CD4-positive, alpha-beta T cell treated with Interleukin-10 for 1 hour (primary cell): Measurements from ENCODE around the gene PFDN6.
"Not testable (repeated sequence)": the region's sequence is repeated elsewhere in the genome, so short reads cannot be mapped to it uniquely, and the experiment has no call there.

Source experiments
- DNase-seq: peaks from one replicate; pipeline ENCODE4 v3.0.0-alpha.2; 2020

PFDN6 gene

DNA sequence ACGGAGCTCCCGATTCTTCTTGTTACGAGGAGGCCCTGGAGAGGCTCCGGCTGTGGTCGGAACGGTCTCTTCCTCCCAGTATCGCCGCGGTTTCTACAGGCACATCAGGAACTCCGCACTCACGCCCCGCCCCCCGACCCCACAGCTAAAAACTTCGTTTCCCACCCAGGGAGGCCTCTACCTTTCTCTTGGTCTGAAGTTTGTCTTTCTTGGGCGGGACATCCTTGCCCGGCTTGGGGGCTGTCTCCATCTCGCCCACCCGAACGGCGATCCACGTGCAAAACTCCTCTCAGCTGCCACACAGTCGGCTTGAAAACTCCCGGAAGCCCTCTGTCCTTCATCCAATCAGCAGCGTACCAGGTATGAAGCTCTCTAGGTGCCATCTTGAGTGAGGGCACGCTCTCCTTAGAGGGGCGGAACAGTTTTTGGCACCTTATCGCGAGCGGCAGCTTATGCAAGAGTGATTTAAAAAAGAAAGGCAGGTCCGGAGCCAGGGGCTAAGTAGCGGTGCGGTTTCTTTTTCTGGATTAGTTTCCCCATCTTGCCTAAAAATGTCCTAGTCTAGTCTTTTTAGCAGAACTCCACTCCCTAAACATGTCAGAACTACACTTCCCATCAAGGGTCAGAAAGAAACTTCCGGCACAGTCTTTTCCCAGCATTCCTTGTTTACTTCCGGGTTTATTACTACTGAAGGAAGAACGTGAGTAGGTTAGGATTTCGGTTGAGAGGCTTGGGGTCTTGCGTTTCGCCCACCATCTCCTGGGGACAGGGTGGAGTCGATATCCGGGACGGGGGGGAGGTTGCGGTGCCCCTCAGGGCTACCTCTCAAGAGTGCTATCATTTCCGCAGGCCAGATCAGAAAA is at the start of gene PFDN6, which contains the start of gene WDR46:
TSS of gene PFDN6 (plus strand) at position 681 of the 863 bp plus-strand sequence. CDS start 256 bp downstream, outside the sequence.
TSS of gene WDR46 (minus strand) at position 319 of the 863 bp plus-strand sequence. CDS start at position 250, 69 bp downstream.
- DNase-seq, result peak; percentile 90

DNA sequence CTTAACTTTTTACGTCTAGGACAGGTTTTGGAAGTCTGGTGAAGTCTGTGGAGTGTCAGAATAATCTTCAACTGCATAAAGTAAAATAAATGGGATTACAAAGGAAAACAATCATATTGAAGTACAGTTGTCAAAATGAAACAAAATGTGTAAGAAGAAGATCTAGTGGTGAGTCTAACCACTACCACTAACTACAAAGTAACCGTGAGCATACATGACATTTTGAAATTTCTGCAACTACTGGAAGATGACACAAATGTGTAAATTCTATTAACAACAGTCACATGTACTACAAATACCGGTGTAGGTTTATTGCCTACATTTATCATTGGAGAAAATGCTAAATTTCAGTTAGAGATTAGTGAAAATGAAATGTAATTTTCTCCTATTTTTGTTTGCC is 47.4 kb upstream of the PFDN6 start:
- DNase-seq, result no peak

DNA sequence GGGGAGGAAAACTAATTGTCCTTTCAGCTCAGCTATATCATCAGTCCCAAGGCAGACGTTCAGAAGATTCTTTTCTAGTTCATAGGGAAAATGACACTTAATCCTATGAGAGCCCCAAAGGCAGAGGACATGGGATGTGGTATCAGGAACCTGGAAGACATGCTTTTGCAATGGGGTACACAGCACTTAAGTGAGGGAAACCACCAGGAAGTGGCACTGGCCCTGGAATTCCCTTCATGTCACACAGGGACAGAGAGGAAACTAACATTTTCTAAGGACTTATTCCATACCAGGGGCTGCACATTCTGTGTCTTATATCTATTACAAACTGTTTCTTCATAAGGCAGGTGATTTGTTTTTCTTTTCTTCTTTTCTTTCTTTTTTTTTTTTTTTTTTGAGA is 45.9 kb upstream of the PFDN6 start:
- DNase-seq, result no peak

DNA sequence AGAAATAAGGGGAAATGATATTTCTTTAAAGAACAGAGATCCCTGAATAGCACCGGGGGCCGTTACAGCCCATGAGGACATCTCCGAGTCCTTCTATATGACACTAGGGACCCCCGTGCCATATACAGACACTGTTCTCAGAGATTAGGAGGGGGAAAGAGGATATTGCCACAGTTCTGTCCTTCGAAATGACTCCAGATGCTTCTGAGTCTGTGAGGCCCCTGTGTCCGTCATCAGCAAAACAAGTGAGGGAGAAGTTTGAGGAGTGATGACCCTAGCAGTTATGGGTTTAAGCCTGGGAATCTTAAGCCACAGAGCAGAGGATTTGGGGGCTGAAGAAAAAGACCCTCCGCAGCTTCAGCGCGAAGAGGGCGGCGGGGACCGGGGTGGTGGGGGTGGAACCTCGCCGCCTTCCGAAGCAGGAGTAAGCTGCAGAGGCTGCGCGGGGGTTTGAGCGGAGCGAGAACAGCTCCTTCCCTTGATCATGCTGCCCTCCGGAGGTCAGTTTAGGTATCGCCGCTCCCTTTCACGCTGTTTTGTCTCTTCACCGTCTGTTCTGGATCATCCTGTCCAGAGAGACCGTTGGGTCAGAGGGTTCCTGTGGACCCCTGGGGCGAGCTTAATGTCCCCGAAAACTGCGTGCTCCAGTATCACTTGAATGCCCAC is 41.3 kb upstream of the PFDN6 start:
- peak; percentile 91 for DNase-seq

DNA sequence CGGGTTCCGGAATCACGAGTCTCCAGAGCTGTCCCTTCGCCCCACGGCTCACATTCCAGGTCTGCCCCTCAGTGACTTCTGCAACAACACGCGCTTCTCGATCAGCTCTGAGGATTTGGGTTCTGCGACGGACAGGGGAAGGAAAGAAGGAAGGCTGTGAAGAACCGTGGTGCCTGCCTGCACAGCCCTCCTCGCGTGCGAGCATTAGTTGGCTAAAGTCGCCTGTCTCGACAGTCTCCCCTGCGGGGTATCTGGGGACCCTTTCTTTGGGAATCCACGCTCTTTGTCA is 40.8 kb upstream of the PFDN6 start:
- no peak for DNase-seq

DNA sequence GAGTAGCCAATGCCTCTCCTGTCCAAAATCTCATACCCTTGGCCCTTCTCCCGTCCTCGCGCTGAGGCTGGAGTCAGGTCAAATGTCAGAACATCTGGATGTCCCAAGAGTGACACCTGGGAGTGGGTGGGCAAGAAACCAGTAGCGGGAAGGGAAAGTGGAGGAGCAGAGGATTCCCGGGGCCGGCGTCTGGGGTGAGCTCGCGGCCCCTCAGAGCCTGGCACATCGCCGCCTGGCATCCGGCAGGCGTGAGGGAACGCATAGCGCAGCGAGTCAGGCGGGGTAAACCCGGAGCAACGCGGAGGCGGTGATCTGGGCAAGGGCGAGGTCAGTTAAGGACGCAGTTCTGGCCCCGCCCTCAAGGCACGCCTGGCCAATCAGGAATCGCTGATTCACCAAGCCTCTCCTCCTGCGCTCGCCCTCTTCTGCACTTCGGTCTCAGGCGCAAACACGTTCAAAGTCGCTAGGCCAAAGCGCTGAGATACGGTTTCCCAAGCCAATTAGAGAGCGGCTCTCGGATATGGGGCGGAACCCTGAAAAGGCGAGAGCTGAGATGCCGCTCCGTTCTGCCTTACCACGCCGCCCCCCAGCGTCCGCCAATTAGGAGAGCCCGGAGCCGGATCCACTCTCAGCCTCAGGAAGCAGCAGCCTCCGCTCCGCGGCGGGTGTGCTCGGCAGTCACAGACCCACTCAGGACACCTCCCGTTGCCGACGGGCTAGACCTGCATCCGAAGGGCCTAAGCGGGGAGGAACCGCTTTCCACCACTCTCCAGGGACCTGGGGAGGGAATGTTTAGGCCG is 40.3 kb upstream of the PFDN6 start:
- peak; percentile 99 for DNase-seq

DNA sequence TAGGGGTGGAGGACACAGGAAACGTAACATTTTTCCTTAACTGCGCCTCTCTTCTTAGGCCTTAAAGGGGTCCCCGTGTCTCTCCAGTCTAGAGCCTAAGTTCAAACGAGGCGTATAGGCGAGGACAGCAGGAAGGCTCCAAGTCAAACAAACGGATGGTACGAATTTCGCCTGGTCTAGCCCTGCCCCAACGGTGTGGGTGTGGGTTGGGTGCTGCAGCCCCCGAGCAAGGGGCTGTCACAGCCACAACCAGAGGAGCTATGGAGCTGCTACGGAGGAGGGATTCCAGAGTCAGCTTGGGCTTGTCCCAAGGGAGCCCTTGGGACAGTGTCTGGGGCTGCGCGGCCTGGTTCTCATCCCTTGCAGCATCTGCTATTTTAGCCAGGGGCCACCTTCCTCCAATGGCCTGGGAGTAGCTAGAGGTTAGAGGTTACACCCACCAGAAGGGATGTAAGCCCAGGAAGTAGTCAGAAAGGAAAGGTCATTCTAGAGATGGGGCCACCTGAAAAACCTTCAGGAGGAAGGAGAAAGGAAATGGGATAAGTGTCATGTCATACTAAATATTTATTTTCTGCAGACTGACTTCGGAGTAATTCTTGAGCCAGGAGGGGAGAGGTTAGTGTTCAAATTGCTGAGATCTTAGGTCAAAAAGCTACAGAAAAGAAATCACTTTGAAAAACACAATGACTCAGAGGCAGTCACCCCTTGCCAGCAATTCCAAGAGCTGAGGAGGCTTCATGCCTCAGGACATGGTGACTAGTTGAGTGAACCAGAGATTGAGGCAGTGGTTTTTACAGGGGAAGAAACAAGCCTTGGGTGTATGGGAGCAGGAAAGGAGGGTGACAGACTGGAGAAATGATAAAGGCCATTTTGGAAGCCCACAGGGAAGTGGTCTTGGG is 39.4 kb upstream of the PFDN6 start:
- DNase-seq, result no peak

DNA sequence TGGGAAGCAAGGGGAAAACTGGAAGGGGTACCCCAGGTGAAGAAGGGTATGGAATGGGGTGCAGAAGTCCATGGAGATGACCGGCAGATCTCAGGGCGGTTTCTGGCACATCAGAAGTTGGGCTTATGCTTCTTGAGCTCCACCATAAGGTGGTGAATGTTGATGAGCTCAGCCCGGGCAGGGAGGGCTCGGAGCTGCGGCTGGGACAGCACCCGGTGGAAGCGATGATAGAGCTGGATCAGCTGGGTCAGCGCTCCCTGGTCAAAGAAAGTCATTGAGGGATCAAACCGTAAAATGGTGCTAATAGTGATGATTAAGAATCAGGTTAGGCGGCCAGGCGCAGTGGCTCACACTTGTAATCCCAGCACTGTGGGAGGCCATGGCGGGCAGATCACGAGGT is 38.7 kb upstream of the PFDN6 start:
- no peak for DNase-seq

DNA sequence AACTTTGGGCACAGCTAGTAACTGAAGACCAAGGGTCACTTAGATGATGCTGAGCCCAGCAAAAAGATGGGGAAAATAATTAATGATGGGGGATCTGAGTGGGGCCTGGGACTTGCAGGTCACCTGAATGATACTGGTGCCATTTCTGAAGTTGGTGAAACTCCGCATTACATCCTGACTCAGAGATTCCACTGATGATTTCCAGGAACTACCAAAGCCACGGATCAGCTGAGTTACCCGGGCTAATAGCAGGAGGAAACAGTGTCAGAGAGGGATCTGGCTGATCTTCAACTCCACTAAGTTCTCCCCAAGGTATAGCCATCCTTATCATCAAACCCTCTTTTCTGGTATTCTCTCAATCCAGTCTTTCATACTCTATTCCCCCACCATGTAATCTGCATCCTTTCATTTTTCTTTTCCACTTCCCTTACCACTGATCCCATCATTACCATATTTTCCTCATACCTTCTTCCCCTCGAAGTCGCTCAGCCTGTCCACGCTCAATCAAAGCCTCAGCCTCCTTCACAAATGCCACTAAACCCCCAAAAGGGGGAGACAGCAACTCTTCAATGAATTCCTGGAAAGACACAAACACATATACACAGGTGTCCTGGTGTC is 37.9 kb upstream of the PFDN6 start:
- no peak for DNase-seq

DNA sequence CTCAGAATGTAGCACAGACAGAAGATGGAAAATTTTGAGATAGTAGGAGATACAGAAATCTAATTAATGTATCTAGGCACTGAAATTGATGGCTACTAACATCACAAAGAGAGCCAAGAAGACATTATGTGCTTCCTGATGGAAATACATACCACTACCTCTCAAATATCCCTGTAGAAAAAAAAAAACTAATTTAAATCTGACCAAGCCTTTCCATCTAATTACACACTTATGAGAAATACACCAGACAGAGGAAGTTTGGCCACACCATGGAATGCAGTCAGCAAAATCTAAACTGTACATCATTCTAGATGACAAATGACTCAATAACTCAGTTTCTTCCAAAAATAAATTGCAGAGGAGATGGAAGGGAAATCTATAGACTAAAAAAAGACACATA is 36.6 kb upstream of the PFDN6 start:
- DNase-seq, result no peak

DNA sequence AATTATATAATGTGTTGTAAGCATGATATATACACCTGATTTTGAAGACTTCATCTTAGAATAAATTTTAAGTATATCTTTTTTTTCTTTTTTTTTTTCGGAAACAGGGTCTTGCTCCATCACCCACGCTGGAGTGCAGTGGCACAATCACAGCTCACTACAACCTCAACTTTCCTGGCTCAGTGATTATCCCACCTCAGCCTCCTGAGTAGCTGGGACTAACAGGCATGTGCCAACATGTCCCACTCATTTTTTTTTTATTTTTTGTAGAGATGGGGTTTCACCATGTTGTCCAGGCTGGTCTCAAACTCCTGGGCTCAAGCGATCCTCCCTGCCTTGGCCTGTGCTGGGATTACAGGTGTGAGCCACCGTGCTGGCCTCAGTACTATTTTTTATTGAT is 34.8 kb upstream of the PFDN6 start:
- DNase-seq, result no peak

DNA sequence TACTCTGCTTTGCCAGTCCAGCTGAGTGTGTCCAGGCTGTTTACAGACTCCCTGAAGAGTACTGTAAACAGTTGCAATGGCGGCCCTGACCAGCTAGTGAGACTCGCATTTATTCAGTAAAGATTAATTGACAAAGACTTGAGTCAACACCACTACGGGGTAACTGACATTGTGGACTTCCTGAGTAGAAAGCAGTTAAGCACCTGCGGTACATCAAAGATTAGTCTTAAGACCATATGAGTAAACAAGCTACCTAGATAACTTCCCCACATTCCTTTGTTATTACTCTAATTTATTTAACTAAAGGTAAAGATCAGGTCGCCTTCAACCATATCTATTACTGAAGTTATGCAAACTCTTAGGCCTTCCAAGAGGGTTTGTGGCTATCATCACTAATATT is 30.4 kb upstream of the PFDN6 start:
- DNase-seq, result no peak

DNA sequence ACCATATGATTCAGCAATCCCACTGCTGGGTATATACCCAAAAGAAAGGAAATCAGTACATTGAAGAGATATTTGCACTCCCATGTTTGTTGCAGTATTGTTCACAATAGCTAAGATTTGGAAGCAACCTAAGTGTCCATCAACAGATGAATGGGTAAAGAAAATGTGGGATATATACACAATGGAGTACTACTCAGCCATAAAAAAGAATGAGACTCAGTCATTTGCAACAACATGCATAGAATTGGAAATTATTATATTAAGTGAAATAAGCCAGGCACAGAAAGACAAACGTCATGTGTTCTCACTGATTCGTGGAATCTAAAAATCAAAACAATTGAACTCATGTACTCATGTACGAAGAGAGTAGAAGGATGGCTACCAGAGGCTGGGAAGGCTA is 26.9 kb upstream of the PFDN6 start:
- not testable (repeated sequence) for DNase-seq

DNA sequence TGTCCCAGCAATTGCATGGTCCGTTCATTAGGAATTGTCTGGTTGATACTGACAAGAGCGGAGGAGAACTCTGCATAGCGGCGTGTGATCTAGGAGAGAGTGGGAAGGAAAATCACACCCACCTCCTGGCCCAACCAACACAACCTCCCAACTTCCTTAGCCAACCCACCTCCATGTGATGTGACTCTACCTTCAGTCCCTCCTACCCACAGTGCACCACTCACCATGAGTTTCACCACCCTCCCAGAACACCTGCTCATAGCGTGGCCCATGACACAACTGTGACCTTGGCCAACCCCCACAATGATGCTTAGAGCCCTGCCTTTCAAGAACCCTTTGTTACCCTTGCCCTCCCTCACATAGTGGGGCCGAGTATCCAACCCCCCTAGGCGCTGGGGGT is 25.4 kb upstream of the PFDN6 start:
- DNase-seq, result no peak

DNA sequence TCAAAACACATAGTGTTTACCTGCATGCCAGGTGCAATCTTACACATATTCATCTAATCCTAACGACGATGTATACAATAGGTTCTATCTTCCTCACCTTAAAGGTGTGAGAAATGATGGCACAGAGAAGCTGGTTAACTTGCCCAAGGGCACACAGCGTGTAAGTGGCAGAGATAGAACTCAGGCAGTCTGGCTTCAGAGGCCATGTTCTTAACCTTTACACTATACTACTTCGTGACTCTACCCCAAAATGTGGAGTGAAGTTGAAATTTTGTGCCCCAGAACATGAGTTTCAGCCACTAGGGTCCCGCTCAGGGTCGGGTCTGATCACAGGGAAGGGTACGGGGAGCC is 18.3 kb upstream of the PFDN6 start:
- DNase-seq, result no peak

DNA sequence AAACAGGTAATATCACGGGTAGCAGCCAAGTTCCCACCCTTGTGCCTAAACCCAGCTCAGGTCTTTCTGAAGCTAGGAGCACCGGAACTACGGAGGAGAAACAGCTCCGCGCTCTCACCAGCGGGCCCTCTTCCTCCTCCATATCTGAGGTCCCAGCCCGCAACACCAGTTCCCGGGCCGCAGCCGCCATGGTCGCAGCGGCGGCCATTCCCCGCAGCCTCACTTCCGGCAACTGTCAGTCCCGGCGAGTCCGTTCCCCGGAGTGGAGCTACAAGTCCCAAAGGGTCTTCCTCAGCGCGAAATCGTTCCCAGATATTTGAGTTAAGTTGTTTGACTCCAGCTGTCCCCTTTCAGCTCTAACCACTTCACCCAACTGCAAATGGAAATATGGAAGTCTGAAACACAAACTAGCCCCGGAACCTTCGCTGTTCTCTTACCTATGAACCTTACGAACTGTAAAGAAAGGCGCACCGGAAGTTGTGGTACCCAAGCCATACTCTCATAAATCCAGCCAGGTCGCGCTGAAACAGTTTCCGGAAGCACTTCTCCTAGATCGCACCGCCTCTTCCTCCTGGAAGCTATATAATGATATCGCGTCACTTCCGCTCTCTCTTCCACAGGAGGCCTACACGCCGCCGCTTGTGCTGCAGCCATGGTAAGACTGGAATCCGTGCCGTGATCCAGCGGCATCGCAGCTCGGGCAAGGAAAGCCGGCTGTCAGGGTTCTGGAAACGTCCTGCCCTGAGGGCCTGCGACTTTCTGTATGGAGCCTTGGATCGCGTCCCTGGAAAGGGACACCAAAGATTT is 17.7 kb upstream of the PFDN6 start, which contains the start of the genes RPS18 and VPS52:
TSS of gene RPS18 (plus strand) at position 608 of the 807 bp plus-strand sequence. CDS start at position 653, 45 bp downstream.
TSS of gene VPS52 (minus strand) at position 409 of the 807 bp plus-strand sequence. CDS start at position 208, 201 bp downstream.
- peak; percentile 97 for DNase-seq

DNA sequence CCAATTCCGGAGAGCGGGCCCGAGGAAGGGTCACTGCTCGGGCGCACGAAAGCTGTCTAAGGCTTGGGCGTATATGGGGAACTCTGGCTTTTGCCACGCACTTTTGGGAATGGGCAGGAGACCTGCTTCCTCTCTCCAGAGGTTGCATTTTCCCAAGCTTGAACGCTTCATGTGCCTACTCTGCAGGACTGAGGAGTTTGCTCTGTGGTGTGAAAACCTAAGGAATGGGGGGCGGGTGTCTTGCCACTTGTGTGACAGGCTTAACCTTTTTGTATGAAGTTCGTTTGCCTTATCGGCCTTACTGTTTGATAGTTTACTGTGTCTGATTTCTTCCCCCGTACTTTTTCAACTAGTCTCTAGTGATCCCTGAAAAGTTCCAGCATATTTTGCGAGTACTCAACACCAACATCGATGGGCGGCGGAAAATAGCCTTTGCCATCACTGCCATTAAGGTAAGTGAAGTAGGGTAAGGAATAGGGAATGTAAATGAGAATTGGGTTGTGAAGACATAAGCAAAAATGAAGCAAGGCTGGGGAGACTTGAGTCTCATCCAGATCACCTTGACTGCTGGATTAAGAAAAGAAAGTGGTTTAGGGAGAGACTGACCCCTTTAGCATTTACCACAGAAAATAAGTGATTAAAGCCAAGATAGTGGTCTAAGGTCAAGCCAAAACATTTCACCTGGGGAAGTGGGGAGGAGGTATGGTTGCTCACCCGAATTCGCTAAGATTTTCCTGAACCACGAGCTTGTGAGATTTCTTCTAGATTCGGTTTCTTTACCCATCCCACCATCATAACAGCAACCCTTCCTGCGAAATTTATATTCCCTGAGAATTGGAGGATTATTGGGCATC is 16.9 kb upstream of the PFDN6 start:
- no peak for DNase-seq

DNA sequence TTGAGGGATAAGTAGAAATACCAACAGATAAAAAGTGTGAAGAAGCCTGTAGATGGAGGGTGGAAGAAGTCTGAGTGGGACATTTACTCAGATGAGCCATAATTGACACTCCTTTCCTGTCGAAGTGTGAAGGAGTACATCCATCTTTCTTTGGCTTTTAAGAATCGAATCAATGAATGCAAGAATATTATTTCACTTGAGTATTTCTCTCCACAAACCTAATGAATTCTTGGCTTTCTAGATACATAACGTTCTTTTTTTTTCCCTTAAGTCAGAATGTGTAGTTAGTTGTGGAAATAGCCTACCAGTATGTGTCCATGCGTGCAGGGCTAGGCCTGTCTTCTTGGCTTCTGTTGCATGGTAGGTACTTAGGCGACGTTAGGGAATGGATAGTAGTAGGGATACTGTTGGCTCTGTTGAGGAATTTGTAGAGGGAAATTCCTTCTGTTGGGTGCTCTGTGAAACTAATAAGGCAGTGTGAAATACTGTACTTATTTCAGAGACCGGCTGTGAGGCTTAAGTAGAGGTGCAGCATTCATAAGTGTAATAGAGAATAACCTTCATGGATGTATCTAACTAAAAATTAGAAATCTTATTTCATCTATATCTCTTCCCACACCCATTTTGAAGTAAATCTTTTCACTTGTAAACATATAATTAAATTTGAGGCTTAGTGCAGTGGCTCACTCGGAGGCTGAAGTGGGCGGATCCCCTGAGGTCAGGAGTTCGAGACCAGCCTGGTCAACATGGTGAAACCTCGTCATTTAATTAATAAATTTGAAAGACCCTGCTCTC is 16.1 kb upstream of the PFDN6 start:
- DNase-seq, result no peak
